Measurements from ENCODE around the gene FPGS.

- TF ChIP-seq POLR2AphosphoS5 (IDR thresholded peaks at IDR 0.05; ENCODE audit: low read depth, low read length) (no peak), REST (IDR thresholded peaks at IDR 0.05; ENCODE audit: insufficient read depth in 1 of 2, low read depth in 2 of 2, low read length in 2 of 2) (no peak), FOXP2 (optimal IDR thresholded peaks at IDR 0.05; ENCODE audit: borderline replicate concordance, extremely low read depth, extremely low read length, insufficient read depth) (no peak), SIN3A (IDR thresholded peaks at IDR 0.05; ENCODE audit: borderline replicate concordance, insufficient read depth, low read length) (no peak), TAF1 (IDR thresholded peaks at IDR 0.05; ENCODE audit: borderline replicate concordance, insufficient read depth, low read length) (no peak)
These were observed 5.8 kb upstream of the FPGS start for GRCh38 chr9:127796852-127797370.
